ENCODE data around the gene RPS15.
"Not testable (repeated sequence)": the region's sequence is repeated elsewhere in the genome, so short reads cannot be mapped to it uniquely, and the experiment has no call there.

RPS15 gene

GRCh38 chr19:1474011-1474764 is 36.0 kb downstream of the RPS15 start:
- H3K27ac ChIP-seq = no peak overlapping the region
- no peak for DNase-seq
- TF ChIP-seq CTCF (IDR thresholded peaks at IDR 0.05) = no peak
- no peak overlapping the region for H3K4me3 ChIP-seq
- intact Hi-C loops (cut with DNase I; ENCODE audit: low total_unique reads) = no loop called here
- peaks cover 0 to 30% (median 30%) of the 10 kb centered on the region in 3 donors for H3K36me3 ChIP-seq
- peaks cover 10 to 57% (median 48%) of the 10 kb centered on the region in 4 donors for H3K4me1 ChIP-seq
- H3K27me3 ChIP-seq = peaks cover 24 to 80% of the 10 kb centered on the region in 2 donors
- H3K9me3 ChIP-seq = no peaks in the 10 kb centered on the region

GRCh38 chr19:1474765-1475351 is 36.7 kb downstream of the RPS15 start:
- Histone ChIP-seq H3K4me3 (no peak overlapping the region), H3K27me3 (peaks cover 24 to 74% of the 10 kb centered on the region in 2 donors), H3K27ac (no peak overlapping the region), H3K4me1 (peaks cover 10 to 57% (median 49%) of the 10 kb centered on the region in 4 donors), H3K9me3 (no peaks in the 10 kb centered on the region), H3K36me3 (peaks cover 0 to 30% (median 30%) of the 10 kb centered on the region in 3 donors)
- no peak for DNase-seq
- intact Hi-C loops (cut with DNase I; ENCODE audit: low total_unique reads) = no loop called here
- no peak for TF ChIP-seq CTCF (IDR thresholded peaks at IDR 0.05)

GRCh38 chr19:1475751-1476437 is 37.7 kb downstream of the RPS15 start:
- intact Hi-C loops (cut with DNase I; ENCODE audit: low total_unique reads) = no loop called here
- Histone ChIP-seq H3K9me3 (no peaks in the 10 kb centered on the region), H3K27ac (no peak overlapping the region), H3K36me3 (peaks cover 0 to 30% (median 30%) of the 10 kb centered on the region in 3 donors), H3K4me3 (no peak overlapping the region), H3K27me3 (peaks cover 14 to 63% of the 10 kb centered on the region in 2 donors), H3K4me1 (peaks cover 3 to 46% (median 39%) of the 10 kb centered on the region in 4 donors)
- no peak for TF ChIP-seq CTCF (IDR thresholded peaks at IDR 0.05)
- no peak for DNase-seq

GRCh38 chr19:1477056-1477455 is 38.9 kb downstream of the RPS15 start:
- peaks cover 3 to 52% of the 10 kb centered on the region in 2 donors for H3K27me3 ChIP-seq
- DNase-seq; H3K9me3 ChIP-seq; intact Hi-C loops (cut with DNase I; ENCODE audit: low total_unique reads); H3K27ac ChIP-seq; H3K4me3 ChIP-seq: not testable (repeated sequence)
- peaks cover 0 to 30% (median 30%) of the 10 kb centered on the region in 3 donors for H3K36me3 ChIP-seq
- peaks cover 0 to 35% (median 27%) of the 10 kb centered on the region in 4 donors for H3K4me1 ChIP-seq

- intact Hi-C loops (cut with DNase I; ENCODE audit: low total_unique reads) = no loop called here
These were observed 40.9 kb downstream of the RPS15 start, which contains the start of gene C19orf25 for GRCh38 chr19:1478934-1479707. Gene C19orf25 (minus strand): TSS chr19:1479215. CDS start chr19:1478903, 312 bp downstream.

More at GRCh38 chr19:1478934-1479707, 40.9 kb downstream of the RPS15 start, which contains the start of gene C19orf25:
- Histone ChIP-seq H3K27ac (peak within 1 kb of the TSS; percentile 72), H3K36me3 (peaks cover 0 to 29% (median 24%) of the 10 kb centered on the region in 3 donors), H3K9me3 (no peaks in the 10 kb centered on the region), H3K4me3 (peak within 1 kb of the TSS; percentile 74 to 99), H3K4me1 (peaks cover 0 to 28% (median 18%) of the 10 kb centered on the region in 4 donors), H3K27me3 (peaks cover 0 to 40% of the 10 kb centered on the region in 2 donors)
- TF ChIP-seq CTCF (IDR thresholded peaks at IDR 0.05) = no peak
- DNase-seq = peak; percentile 94 to 96

Data from tibial artery (tissue), 4 donors.